Activated CD8-positive, alpha-beta memory T cell treated with anti-CD3 and anti-CD28 coated beads, Interleukin-2, amount 50 U/mL, for 1 hour (primary cell): Measurements from ENCODE around the gene PITPNC1.
"Not testable (repeated sequence)": the region's sequence is repeated elsewhere in the genome, so short reads cannot be mapped to it uniquely, and the experiment has no call there.

ENCODE experiments used
- DNase-seq: peaks from one replicate; pipeline ENCODE4 v3.0.0-alpha.2; 2020; ENCODE audit errors: extremely low read depth

PITPNC1 gene

DNA sequence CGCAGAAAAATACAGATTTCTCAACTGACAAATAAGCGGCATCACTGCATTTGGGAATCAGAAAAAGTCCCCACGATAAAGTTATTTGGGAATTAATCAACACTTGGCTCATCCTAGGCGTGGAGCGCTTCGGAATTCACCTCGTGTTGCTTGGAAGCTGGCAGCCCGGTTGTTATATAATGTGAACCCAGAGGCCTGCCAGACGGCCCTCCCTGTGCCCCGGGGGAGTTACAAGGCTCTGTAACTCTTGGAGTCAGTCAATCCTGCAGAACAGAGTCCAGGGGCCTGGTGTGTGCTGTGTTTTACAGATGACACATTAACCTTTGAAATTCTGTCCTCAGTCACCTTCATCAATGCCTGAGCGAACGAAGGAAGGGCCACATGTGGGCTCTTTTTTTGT, 111.1 kb downstream of the PITPNC1 start:
- DNase-seq, result no peak

DNA sequence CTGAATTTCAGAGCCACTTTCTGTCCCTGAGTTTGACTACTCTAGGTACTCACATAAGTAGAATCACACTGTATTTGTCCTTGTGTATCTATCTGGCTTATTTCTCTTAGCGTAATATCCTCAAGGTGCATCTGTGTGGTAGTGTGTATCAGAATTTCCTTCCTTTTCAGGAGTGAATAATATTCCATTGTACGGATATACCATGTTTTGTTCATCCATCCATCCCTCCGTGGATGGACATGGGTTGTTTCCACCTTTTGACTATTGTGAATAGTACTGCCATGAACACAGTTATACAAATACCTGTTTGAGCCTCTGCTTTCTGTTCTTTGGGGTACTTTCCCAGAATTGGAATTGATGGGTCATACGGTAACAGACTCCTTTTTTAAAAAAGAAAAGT, 111.7 kb downstream of the PITPNC1 start:
- DNase-seq, result no peak

DNA sequence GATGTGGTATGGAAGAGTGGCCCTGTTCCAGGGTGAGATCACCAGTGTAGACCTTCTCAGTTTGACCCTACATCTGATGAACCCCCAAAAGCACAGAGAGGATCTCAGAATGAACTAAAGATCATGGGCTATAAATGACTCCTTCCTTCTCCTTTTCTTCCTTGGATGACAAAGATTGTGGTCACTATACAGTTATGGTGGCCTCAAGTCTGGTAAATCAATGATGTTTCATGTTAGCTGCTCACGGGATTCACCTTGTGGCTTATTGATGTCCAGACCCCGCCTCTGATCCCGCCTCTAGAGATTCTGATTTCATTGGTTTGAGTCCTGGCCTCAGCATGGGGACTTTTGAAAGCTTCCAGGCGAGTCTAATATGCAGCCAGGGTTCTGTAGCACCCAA, 112.2 kb downstream of the PITPNC1 start:
- no peak for DNase-seq

DNA sequence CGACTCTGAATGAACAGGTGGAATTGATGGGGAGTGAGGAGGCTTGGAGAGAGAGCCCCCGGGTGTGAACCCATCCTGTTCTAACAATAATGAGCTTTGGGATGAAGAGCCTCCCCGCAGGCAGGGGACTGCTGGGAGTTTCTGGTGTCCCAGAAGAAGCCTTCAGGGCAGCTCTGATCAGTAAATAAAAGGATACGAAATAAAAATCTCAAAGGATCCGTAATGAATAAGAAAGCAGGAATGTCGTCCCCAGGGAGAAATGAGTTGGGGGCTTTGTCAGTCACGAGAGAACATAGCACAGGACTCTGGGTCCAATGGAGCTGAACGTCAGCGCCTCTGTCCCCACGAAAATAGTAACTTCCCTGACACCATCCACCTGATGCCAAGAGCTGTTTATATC, 113.4 kb downstream of the PITPNC1 start:
- no peak for DNase-seq

DNA sequence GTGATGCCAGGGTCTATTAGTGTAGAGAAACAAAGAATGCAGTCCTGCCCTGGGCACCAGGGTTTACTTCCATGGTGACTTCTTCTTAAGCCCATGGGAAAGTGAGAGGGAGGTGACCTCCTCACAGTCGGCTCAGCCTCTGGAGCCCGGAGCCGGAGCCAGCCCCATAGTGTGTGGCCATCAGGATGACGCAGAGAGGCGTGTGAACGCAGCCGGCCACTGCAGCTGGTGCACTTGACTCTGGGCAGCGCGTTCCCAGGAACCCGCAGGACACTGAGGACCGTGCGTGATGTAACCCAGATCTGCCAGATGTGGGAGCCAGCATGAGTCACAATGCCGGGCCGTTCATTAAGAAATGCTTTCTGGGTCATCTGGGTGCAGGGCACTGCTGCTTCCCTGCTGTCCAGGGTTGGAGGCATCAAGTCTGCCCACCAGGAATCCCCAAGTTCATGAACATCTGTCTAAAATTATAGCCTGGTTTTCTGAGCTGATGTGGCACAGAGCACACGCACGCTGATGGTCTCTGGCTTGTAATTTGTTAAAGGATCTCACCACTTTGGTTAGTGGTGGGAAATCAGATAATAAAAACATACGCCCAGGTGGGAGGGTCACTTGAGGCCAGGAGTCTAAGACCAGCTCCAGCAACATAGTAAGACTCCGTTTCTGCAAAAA, 114.1 kb downstream of the PITPNC1 start:
- DNase-seq, result no peak

DNA sequence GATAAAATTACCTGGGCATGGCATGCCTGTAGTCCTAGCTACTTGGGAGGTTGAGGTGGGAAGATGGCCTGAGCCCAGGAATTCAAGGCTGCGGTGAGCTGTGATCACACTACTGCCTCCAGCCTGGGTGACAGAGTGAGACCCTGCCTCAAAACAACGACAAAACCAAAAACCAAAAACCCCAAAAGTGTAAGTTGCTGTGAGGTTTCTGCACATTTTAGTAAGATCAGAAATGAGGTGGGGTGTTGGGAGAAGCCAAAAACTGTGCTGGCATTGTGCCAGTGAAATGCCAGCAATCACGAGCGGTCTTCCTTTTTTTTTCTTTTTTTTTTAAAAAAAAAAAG, 114.6 kb downstream of the PITPNC1 start:
- no peak for DNase-seq

DNA sequence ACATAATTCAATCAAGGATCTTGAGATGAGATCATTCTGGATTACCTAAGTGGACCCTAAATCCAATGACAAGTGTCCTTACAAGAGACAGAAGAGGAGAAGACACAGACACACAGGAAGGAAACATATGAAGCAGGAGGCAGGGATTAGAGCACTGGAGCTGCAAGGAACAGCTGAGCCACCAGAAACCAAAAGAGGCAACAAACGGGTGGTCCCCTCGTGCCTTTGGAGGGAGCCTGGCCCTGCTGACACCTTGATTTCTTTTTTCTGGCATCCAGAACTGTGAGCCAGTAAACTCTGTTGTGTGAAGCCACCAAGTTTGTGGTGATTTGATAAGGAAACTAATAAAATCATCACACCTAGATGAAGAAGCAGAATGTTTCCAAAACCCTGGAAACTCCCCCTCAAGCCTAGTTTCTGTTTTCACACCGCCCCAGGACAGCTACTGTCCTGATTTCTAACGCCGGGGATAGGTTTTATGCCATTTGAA, 115.2 kb downstream of the PITPNC1 start:
- DNase-seq, result no peak

DNA sequence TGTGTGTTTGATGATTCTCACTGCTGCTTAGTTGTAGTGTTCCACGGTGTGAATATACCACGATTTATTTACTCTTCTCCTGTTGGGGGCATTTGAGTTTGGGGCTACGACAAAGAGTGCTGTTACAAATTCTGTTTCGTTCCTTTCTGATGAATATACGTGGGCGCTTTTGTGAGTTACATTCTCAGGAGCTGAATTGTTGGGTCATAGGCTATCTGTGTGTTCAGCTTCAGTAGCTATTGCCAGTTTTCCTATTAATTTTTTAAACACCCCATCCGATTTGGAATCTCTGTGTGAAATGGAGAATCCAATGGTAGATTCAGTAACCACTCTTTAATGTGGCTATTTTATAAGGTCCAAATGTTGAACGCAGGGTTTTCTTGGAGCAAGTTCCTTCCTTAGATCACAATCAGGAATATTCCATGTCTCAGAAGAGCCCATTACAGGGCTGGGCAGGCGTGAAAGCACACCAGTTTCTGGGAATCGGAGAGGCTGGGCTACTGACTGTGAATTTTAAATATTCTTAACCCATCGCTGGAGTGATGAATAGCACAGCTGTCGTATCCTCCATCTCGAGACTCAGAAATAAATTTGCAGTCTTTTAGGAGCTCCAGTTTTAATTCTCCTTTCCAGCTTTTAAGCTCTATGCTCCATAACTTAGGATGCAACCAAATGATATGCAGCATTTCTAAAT, 115.9 kb downstream of the PITPNC1 start:
- no peak for DNase-seq

DNA sequence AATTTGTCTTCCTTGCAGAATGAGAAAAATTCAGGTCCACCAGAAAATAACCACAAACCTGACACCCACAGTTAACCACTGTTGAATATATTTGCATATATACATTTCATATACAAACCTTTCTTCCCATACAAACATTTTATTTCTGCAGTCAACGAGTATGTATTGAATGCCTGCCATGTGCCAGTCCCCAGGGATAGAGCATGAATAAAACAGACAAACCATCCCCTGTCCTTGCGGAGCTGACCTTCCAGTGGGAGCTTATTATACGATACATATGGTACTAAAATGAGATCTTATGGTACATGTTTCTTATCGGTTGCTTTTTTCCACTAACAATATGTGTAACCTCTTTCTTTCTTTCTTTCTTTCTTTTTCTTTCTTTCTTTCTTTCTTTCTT, 116.7 kb downstream of the PITPNC1 start:
- no peak for DNase-seq

DNA sequence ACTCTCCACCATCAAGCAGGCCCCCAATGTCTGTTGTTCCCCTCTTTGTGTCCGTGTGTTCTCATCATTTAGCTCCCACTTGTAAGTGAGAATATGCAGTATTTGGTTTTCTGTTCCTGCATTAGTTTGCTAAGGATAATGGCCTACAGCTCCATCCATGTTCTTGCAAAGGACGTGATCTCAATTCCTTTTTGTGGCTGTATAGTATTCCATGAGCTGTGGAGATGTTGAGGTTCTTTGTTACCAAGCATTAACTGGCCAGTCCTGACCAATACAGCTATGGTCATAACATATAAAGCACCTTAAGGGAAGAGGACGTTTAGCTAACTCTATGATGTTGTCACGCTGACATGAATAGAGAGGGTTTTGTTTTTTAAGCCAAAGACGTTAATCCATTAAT, 118.5 kb downstream of the PITPNC1 start:
- not testable (repeated sequence) for DNase-seq

DNA sequence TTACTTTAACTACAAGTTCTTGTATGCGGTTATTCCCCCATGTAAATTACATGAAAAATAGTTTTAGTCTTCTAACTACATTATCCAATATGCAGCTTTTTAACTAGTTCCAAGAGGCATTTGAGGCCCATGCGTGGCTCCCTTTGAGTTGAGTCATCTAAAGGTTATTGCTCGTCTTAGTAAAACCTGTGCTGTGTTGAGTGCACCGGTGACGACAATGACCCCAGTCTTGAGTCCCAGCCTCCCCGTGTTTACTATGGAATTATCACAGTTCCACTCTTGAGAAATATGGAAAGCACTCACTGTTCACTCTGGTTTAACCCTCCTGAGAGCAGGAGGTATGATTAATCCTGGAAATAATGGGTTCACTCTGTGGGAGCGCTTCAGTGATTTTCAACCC, 119.2 kb downstream of the PITPNC1 start:
- no peak for DNase-seq

DNA sequence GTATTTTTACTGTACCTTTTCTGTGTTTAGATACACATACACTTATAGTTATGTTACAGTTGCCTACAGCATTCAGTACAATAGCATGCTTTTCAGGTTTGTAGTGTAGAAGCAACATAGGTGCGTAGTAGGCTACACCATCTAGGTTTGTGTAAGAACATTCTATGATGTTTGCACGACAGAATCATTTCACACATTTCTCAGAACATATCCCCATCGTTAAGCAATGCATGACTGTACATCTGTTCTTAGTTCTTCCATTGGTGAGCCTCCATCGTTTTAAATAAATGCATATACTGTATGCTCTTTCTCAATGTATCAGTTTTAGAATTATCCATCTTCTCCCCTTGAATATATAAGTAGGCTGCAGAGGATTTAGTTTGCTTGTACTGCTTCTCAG, 122.6 kb downstream of the PITPNC1 start:
- DNase-seq, result no peak

DNA sequence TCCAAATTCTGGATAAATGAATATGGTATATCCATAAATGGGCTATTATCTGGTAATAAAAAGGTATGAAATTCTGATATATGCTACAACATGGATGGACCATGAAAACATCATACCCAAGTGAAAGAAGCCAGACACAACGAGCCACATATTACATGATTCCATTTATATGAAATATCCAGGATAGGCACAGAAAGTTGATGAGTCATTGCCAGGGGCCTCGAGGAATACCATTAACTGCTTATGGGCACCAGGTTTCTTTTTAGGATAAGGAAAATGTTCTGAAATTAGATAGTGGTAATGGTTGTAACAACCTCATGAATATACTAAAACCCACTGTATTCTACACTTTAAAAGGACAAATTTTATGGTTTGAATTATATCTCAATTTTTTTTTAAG, 123.2 kb downstream of the PITPNC1 start:
- no peak for DNase-seq

DNA sequence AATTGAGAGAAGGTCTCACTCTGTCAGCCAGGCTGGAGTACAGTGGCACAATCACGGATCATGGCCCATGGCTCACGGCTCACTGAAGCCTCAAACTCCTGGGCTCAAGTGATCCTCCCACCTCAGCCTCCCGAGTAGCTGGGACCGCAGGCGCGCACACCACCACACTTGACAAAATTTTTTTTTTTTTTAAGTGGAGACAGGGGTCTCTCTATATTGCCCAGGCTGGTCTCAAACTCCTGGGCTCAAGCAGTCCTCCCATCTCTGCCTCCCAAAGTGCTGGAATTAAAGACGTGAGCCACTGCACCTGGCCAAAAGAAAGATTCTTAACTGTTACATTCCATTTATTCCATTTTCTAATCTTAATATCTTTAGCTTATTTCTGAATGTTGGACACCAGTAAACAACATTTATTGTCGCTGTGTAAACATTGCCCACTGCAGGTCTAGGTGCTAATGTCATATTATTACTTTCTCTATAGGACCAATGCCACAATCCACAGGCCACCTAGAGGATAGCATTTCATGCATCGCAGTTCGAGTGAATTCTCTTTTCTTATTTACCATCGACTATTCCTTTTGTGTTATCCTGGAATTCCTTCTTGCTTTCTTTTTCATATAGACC, 123.7 kb downstream of the PITPNC1 start:
- no peak for DNase-seq

DNA sequence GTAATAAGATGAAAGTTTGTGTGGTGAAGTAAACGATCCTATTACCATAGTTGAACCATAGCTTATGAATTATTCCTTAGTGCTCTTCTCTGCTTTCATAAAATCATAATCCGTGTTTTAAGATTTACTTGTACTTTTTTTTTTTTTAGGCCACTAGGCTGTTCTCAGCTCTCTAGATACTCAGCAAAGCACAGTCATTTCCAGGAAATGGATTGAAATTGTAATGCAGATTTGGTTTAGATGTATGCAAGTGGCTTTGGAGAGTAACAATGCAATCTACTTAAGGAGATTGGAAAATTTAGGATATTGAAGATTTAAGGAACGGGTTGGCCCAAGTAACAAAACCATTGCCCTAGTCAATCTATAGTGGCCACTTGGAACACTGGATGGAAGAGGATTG, 125.1 kb downstream of the PITPNC1 start:
- DNase-seq, result no peak

DNA sequence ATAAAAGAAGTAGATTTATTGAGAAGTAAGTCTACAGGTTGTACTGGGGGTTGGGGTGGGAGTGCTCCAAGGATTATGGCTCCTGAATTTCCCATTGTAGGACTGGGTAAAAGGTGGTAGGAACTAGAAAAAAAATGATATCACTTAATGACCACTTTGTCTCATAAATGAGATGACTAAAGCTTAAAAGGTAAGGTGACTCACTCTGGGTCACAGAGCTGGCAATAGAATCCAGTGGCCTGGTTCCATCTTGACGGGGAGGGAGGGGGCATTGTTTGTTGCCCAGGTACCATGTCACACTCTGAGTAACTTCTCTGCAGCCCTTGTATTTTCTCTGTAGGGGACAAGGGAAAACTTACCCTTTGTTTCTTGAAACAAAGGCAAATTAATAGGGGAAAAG, 126.1 kb downstream of the PITPNC1 start:
- DNase-seq, result no peak

DNA sequence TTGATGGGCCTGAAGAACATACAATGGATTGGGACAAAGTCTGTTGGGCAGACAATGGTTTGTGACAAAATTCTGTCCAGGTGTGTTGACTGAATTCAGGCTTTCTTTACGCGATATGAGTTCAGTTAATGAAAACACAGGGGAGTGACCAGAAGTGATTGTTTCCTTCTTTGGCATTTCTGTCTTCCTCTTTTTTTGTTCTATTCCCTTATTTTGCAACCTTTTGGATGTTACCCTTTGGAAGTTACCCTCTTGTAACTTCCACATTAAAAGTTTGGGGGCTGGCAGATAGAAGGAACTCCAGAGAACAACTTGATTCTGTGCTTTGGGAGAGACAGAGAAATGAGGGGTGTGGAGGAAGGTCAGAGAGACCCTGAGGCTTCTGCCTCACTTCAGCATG, 126.7 kb downstream of the PITPNC1 start:
- DNase-seq, result no peak

DNA sequence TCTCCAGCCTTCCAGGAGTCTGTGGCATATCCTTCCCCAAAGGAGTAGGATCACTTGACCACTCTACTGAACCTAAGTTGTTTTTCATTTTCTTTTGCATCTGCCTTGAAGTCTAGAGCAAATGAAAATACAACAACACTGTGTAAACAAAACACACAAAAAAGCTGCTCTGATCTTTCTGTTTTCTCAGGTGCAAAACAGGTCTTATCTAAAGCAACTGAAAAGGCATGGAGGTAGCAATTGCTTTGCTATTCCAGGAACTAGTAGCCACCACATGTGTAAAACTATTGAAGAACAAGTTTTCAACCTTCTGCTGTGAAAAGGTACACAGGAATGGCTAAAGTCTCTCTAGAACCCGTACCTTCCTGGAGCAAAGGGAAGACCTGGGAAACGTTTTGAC, 127.1 kb downstream of the PITPNC1 start:
- no peak for DNase-seq

DNA sequence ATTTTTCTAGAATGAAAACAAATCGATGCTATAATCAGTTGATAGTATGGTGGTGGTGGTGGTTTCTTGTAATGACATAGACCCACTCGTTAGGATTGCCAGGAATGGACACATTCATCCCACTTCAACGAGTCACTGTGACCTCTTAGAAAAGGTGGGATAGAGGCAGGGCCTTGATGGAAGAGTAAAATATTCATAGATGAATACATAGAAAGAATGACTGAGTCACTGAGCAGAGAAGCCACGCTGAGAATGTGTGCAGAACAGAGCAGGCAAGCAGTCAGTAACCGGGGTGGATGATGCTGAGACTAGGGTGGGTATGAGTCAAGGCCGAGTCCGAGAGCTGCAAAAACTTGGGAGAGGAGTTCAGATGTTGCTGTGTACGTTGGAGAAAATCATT, 129.9 kb downstream of the PITPNC1 start:
- no peak for DNase-seq

DNA sequence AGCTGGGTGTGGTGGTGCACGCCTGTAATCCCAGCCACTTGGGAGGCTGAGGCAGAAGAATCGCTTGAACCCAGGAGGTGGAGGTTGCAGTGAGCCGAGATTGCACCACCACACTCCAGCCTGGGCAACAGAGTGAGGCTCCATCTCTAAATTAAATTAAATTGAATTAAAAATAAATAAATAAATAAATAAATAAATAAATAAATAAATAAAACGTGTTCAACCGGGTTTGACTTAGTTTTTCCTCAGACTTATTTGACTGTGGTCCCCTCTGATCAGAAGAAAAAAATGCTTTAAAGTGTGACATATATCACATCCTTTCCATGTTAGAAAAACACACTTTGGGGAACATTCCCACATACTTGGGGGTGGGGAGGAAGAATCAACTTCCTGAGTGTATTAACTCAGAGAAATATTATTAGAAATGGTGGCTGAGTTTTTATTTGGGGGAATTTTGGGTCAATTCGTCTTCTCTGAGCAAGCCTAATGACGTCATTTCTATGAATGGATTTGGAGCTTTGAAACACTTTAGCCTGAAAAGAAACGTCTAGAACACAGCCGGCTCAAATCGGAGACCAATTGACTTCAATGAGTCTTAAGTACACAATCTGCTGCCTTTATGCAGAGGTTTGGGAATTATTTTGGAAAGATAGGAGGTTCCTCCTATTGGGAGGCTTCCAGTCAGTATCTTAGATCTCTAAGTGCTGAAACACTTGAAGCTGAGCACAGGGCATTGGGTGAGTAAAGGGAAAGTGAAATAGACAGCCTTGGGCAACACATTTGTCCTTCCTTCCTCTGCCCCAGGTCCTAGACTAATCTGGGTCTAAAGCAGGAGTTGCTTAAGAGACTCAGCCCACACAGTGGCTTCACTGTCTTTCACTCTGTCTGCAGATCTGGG, 132.6 kb downstream of the PITPNC1 start:
- DNase-seq, result no peak

DNA sequence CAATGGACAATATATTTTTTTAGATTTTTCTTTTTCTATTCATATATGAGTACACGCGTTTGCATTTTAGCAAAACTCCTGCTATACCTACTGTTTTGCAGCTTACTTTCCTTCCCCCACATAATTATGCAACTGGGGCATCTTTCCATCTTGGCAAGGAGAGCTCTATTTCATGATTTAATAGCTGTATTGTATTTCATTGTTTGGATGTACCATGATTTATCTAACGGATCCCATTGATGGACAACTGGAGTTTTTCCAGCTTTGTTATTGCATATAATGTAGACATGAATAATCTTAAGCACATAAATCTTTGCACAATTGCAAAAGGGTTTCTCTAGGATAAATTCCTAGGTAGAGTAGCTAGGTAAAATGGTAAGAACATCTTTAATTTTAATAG, 133.9 kb downstream of the PITPNC1 start:
- no peak for DNase-seq

DNA sequence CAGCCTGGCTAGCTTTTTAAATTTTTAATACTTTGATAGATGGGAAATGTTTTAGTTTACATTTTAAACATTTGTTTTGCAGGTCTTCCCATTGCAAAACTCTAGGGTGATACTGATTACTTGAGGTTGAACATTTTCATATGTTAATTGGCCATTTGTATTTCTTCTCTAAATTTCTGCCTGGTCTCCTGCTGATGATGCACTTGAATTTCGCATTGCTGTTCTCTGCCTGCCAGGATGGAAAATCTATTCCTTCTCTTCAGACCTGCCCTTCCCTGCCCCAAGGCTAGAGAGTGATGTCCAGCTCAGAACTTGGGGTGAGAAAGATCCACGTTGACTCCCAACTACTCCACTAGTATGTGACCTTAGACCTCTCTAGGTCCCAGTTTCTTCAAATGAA, 134.7 kb downstream of the PITPNC1 start:
- DNase-seq, result no peak
